ENCODE data around the gene CHSY3.

Gene CHSY3

GRCh38 chr5:130171699-130172098 lies 267.4 kb downstream of the CHSY3 start:
- Histone ChIP-seq H3K4me1 (ENCODE audit: control insufficient read depth in 2 of 2, insufficient read depth in 1 of 2, low read depth in 1 of 2, low read length in 2 of 2) (no peaks in the 10 kb centered on the region), H3K79me1 (ENCODE audit: low read depth, low read length) (no peaks in the 10 kb centered on the region), H3K4me2 (ENCODE audit: insufficient read depth, low read length, poor library complexity, severe bottlenecking) (no peak overlapping the region), H3K18ac (ENCODE audit: low read length) (no peak overlapping the region), H3K27ac (replicated peaks; ENCODE audit: low read length) (no peak overlapping the region), H2BK15ac (ENCODE audit: low read length) (no peak overlapping the region), H3K9ac (ENCODE audit: low read depth, low read length, poor library complexity) (no peak overlapping the region), H3K4me3 (ENCODE audit: low read length in 2 of 2) (no peak overlapping the region), H4K91ac (ENCODE audit: low read depth, low read length, poor library complexity) (no peak overlapping the region), H2BK120ac (ENCODE audit: low read depth, low read length) (no peak overlapping the region), H3K36me3 (replicated peaks in 1 of 2; ENCODE audit: control insufficient read depth in 2 of 2, insufficient read depth in 2 of 2, low read length in 2 of 2) (no peaks in the 10 kb centered on the region), H3K9me3 (replicated peaks in 1 of 2; ENCODE audit: control insufficient read depth in 2 of 2, insufficient read depth in 1 of 2, low read depth in 1 of 2, low read length in 2 of 2) (no peaks in the 10 kb centered on the region), H2BK12ac (ENCODE audit: low read length) (no peak overlapping the region), H4K8ac (ENCODE audit: low read depth, low read length) (no peak overlapping the region), H3K23ac (ENCODE audit: low read depth, low read length, poor library complexity) (no peak overlapping the region), H3K14ac (ENCODE audit: low read length) (no peak overlapping the region), H2AFZ (ENCODE audit: low read length) (no peak overlapping the region), H3K4ac (ENCODE audit: low read length) (no peak overlapping the region), H2AK5ac (ENCODE audit: low read depth, low read length) (no peak overlapping the region), H3K27me3 (ENCODE audit: control insufficient read depth in 3 of 3, insufficient read depth in 3 of 3, low read depth in 1 of 3, low read length in 3 of 3) (no peaks in the 10 kb centered on the region), H2BK5ac (ENCODE audit: low read length) (no peak overlapping the region)
- no peak for DNase-seq (ENCODE audit: low spot score)

- WGBS, 2 donors (ENCODE audit: extremely low coverage in 2 of 2, insufficient read length in 2 of 2, insufficient replicate concordance in 1 of 2) = no CpG with 5 or more reads among the region's 7 CpGs
- Histone ChIP-seq H3K23ac (ENCODE audit: low read depth, low read length, poor library complexity) (no peak overlapping the region), H2BK5ac (ENCODE audit: low read length) (no peak overlapping the region), H4K8ac (ENCODE audit: low read depth, low read length) (no peak overlapping the region), H3K4ac (ENCODE audit: low read length) (no peak overlapping the region), H3K9me3 (replicated peaks in 1 of 2; ENCODE audit: control insufficient read depth in 2 of 2, insufficient read depth in 1 of 2, low read depth in 1 of 2, low read length in 2 of 2) (no peaks in the 10 kb centered on the region), H3K18ac (ENCODE audit: low read length) (no peak overlapping the region), H3K4me2 (ENCODE audit: insufficient read depth, low read length, poor library complexity, severe bottlenecking) (no peak overlapping the region), H2AK5ac (ENCODE audit: low read depth, low read length) (no peak overlapping the region), H2BK12ac (ENCODE audit: low read length) (no peak overlapping the region), H3K4me1 (ENCODE audit: control insufficient read depth in 2 of 2, insufficient read depth in 1 of 2, low read depth in 1 of 2, low read length in 2 of 2) (no peaks in the 10 kb centered on the region), H2AFZ (ENCODE audit: low read length) (no peak overlapping the region), H3K27me3 (ENCODE audit: control insufficient read depth in 3 of 3, insufficient read depth in 3 of 3, low read depth in 1 of 3, low read length in 3 of 3) (no peaks in the 10 kb centered on the region), H2BK120ac (ENCODE audit: low read depth, low read length) (no peak overlapping the region), H2BK15ac (ENCODE audit: low read length) (no peak overlapping the region), H3K4me3 (ENCODE audit: low read length in 2 of 2) (no peak overlapping the region), H4K91ac (ENCODE audit: low read depth, low read length, poor library complexity) (no peak overlapping the region), H3K79me1 (ENCODE audit: low read depth, low read length) (no peaks in the 10 kb centered on the region), H3K14ac (ENCODE audit: low read length) (no peak overlapping the region), H3K27ac (replicated peaks; ENCODE audit: low read length) (no peak overlapping the region), H3K9ac (ENCODE audit: low read depth, low read length, poor library complexity) (no peak overlapping the region), H3K36me3 (replicated peaks in 1 of 2; ENCODE audit: control insufficient read depth in 2 of 2, insufficient read depth in 2 of 2, low read length in 2 of 2) (no peaks in the 10 kb centered on the region)
- no peak for DNase-seq (ENCODE audit: low spot score)
These were observed 278.9 kb downstream of the CHSY3 start for GRCh38 chr5:130183115-130183514.

GRCh38 chr5:130189961-130190360 lies 285.7 kb downstream of the CHSY3 start:
- Histone ChIP-seq H3K4ac (ENCODE audit: low read length) (no peak overlapping the region), H4K91ac (ENCODE audit: low read depth, low read length, poor library complexity) (no peak overlapping the region), H2AK5ac (ENCODE audit: low read depth, low read length) (no peak overlapping the region), H2BK120ac (ENCODE audit: low read depth, low read length) (no peak overlapping the region), H3K14ac (ENCODE audit: low read length) (no peak overlapping the region), H3K23ac (ENCODE audit: low read depth, low read length, poor library complexity) (no peak overlapping the region), H3K79me1 (ENCODE audit: low read depth, low read length) (no peaks in the 10 kb centered on the region), H3K27me3 (ENCODE audit: control insufficient read depth in 3 of 3, insufficient read depth in 3 of 3, low read depth in 1 of 3, low read length in 3 of 3) (no peaks in the 10 kb centered on the region), H3K4me3 (ENCODE audit: low read length in 2 of 2) (no peak overlapping the region), H3K9ac (ENCODE audit: low read depth, low read length, poor library complexity) (no peak overlapping the region), H3K4me2 (ENCODE audit: insufficient read depth, low read length, poor library complexity, severe bottlenecking) (no peak overlapping the region), H2BK15ac (ENCODE audit: low read length) (no peak overlapping the region), H4K8ac (ENCODE audit: low read depth, low read length) (no peak overlapping the region), H2BK12ac (ENCODE audit: low read length) (no peak overlapping the region), H3K27ac (replicated peaks; ENCODE audit: low read length) (no peak overlapping the region), H3K18ac (ENCODE audit: low read length) (no peak overlapping the region), H3K36me3 (replicated peaks in 1 of 2; ENCODE audit: control insufficient read depth in 2 of 2, insufficient read depth in 2 of 2, low read length in 2 of 2) (no peaks in the 10 kb centered on the region), H2BK5ac (ENCODE audit: low read length) (no peak overlapping the region), H3K9me3 (replicated peaks in 1 of 2; ENCODE audit: control insufficient read depth in 2 of 2, insufficient read depth in 1 of 2, low read depth in 1 of 2, low read length in 2 of 2) (no peaks in the 10 kb centered on the region), H2AFZ (ENCODE audit: low read length) (no peak overlapping the region), H3K4me1 (ENCODE audit: control insufficient read depth in 2 of 2, insufficient read depth in 1 of 2, low read depth in 1 of 2, low read length in 2 of 2) (no peaks in the 10 kb centered on the region)
- DNase-seq (ENCODE audit: low spot score) = no peak
- no CpG with 5 or more reads among the region's 4 CpGs for WGBS, 2 donors (ENCODE audit: extremely low coverage in 2 of 2, insufficient read length in 2 of 2, insufficient replicate concordance in 1 of 2)

- WGBS, 2 donors (ENCODE audit: extremely low coverage in 2 of 2, insufficient read length in 2 of 2, insufficient replicate concordance in 1 of 2) = no CpG with 5 or more reads among the region's 3 CpGs
- Histone ChIP-seq H4K8ac (ENCODE audit: low read depth, low read length) (no peak overlapping the region), H2BK120ac (ENCODE audit: low read depth, low read length) (no peak overlapping the region), H4K91ac (ENCODE audit: low read depth, low read length, poor library complexity) (no peak overlapping the region), H2BK12ac (ENCODE audit: low read length) (no peak overlapping the region), H3K23ac (ENCODE audit: low read depth, low read length, poor library complexity) (no peak overlapping the region), H2BK5ac (ENCODE audit: low read length) (no peak overlapping the region), H3K27me3 (ENCODE audit: control insufficient read depth in 3 of 3, insufficient read depth in 3 of 3, low read depth in 1 of 3, low read length in 3 of 3) (no peaks in the 10 kb centered on the region), H3K4ac (ENCODE audit: low read length) (no peak overlapping the region), H3K4me1 (ENCODE audit: control insufficient read depth in 2 of 2, insufficient read depth in 1 of 2, low read depth in 1 of 2, low read length in 2 of 2) (no peaks in the 10 kb centered on the region), H3K4me2 (ENCODE audit: insufficient read depth, low read length, poor library complexity, severe bottlenecking) (no peak overlapping the region), H3K14ac (ENCODE audit: low read length) (no peak overlapping the region), H3K9me3 (replicated peaks in 1 of 2; ENCODE audit: control insufficient read depth in 2 of 2, insufficient read depth in 1 of 2, low read depth in 1 of 2, low read length in 2 of 2) (peaks cover 0 to 2% of the 10 kb centered on the region in 2 donors), H2AK5ac (ENCODE audit: low read depth, low read length) (no peak overlapping the region), H2BK15ac (ENCODE audit: low read length) (no peak overlapping the region), H2AFZ (ENCODE audit: low read length) (no peak overlapping the region), H3K18ac (ENCODE audit: low read length) (no peak overlapping the region), H3K9ac (ENCODE audit: low read depth, low read length, poor library complexity) (no peak overlapping the region), H3K4me3 (ENCODE audit: low read length in 2 of 2) (no peak overlapping the region), H3K27ac (replicated peaks; ENCODE audit: low read length) (no peak overlapping the region), H3K36me3 (replicated peaks in 1 of 2; ENCODE audit: control insufficient read depth in 2 of 2, insufficient read depth in 2 of 2, low read length in 2 of 2) (no peaks in the 10 kb centered on the region), H3K79me1 (ENCODE audit: low read depth, low read length) (no peaks in the 10 kb centered on the region)
- no peak for DNase-seq (ENCODE audit: low spot score)
These were observed 294.7 kb downstream of the CHSY3 start for GRCh38 chr5:130198927-130199326.

Measured in neuronal stem cell (in vitro differentiated cells).